COLO668 (cell line): ENCODE measurements around the gene CERS1.

ENCODE experiments used
- DNase-seq: peaks from one replicate; lab custom pipeline; 2025; ENCODE audit not compliant: unreplicated experiment; lab: John Stamatoyannopoulos, UW

CERS1 gene

GRCh38 chr19:18876865-18877264, 19.1 kb downstream of the CERS1 start:
- DNase-seq = no peak

GRCh38 chr19:18875726-18876125, 20.2 kb downstream of the CERS1 start:
- DNase-seq = no peak

- no peak for DNase-seq
Observed at GRCh38 chr19:18871543-18871942, 24.4 kb downstream of the CERS1 start.

- no peak for DNase-seq
Observed at GRCh38 chr19:18870531-18871172, 25.3 kb downstream of the CERS1 start.

- no peak for DNase-seq
Observed at GRCh38 chr19:18869781-18870530, 26.0 kb downstream of the CERS1 start.

GRCh38 chr19:18869023-18869618, 26.8 kb downstream of the CERS1 start:
- DNase-seq = no peak

- peak; percentile 16 for DNase-seq
Observed at GRCh38 chr19:18868380-18869022, 27.5 kb downstream of the CERS1 start.

- no peak for DNase-seq
Observed at GRCh38 chr19:18867751-18868150, 28.2 kb downstream of the CERS1 start.

- DNase-seq = no peak
Observed at GRCh38 chr19:18867199-18867598, 28.8 kb downstream of the CERS1 start.

GRCh38 chr19:18866800-18867123, 29.2 kb downstream of the CERS1 start:
- no peak for DNase-seq

- peak; percentile 59 for DNase-seq
Observed at GRCh38 chr19:18865973-18866799, 29.8 kb downstream of the CERS1 start.

GRCh38 chr19:18865106-18865972, 30.6 kb downstream of the CERS1 start:
- DNase-seq = no peak

- no peak for DNase-seq
Observed at GRCh38 chr19:18863843-18864362, 32.1 kb downstream of the CERS1 start.

- no peak for DNase-seq
Observed at GRCh38 chr19:18862976-18863842, 32.7 kb downstream of the CERS1 start.

- DNase-seq = no peak
Observed at GRCh38 chr19:18861917-18862316, 34.0 kb downstream of the CERS1 start.

GRCh38 chr19:18861235-18861634, 34.7 kb downstream of the CERS1 start:
- no peak for DNase-seq

- DNase-seq = no peak
Observed at GRCh38 chr19:18860725-18861124, 35.2 kb downstream of the CERS1 start.

- DNase-seq = no peak
Observed at GRCh38 chr19:18860302-18860700, 35.7 kb downstream of the CERS1 start.
